HepG2 (cell line): ENCODE data around the gene CCNQ. TPM values are rescaled to one million over a fixed set of nuclear protein-coding genes. Genes with fewer than 3 reads are reported as not detected.

Source experiments
- BRF2 ChIP-seq: sonication (generic); formaldehyde crosslinking; IDR thresholded peaks from 2 replicates; pipeline ENCODE4 v1.8.1; 2022; ENCODE audit warnings: mild to moderate bottlenecking, missing genetic modification reagents
- CREBL2 ChIP-seq: sonication (generic); formaldehyde crosslinking; IDR thresholded peaks from 2 replicates; pipeline ENCODE4 v1.8.1; 2023; ENCODE audit warnings: missing genetic modification reagents, mild to moderate bottlenecking, borderline replicate concordance
- FOXK2 ChIP-seq: fragments of 450-650 bp; IDR thresholded peaks from 2 replicates; pipeline ENCODE4 v1.6.1; 2016
- FUBP1 ChIP-seq: sonication (generic); formaldehyde crosslinking; IDR thresholded peaks from 2 replicates; pipeline ENCODE4 v1.5.1; 2020; ENCODE audit warnings: missing genetic modification reagents, mild to moderate bottlenecking, borderline replicate concordance
- GTF2F1 ChIP-seq: fragments of 150-350 bp; IDR thresholded peaks from 2 replicates; pipeline ENCODE4 v1.6.1; 2014; ENCODE audit warnings: low read length
- HMG20B ChIP-seq: conservative IDR thresholded peaks from 2 replicates; pipeline ENCODE4 v1.6.1; 2016; ENCODE audit warnings: missing genetic modification reagents, missing compliant biosample characterization
- MXD4 ChIP-seq: IDR thresholded peaks from 2 replicates; pipeline ENCODE4 v1.6.1; 2016; ENCODE audit warnings: mild to moderate bottlenecking, missing biosample characterization, missing genetic modification reagents
- NFYB ChIP-seq: sonication (generic); formaldehyde crosslinking; IDR thresholded peaks from 2 replicates; pipeline ENCODE4 v1.4.0; 2020; ENCODE audit warnings: missing genetic modification reagents
- TEAD3 ChIP-seq: optimal IDR thresholded peaks from 2 replicates; pipeline ENCODE3; 2016; ENCODE audit warnings: borderline replicate concordance
- TP53 ChIP-seq: sonication (generic); formaldehyde crosslinking; conservative IDR thresholded peaks from 2 replicates; pipeline ENCODE4 v1.4.0; 2020; ENCODE audit warnings: missing genetic modification reagents
- ZFP41 ChIP-seq: sonication (generic); formaldehyde crosslinking; IDR thresholded peaks from 2 replicates; pipeline ENCODE4 v1.4.0; 2020; ENCODE audit warnings: mild to moderate bottlenecking, missing genetic modification reagents, borderline replicate concordance
- ZKSCAN5 ChIP-seq: sonication (generic); formaldehyde crosslinking; IDR thresholded peaks from 2 replicates; pipeline ENCODE4 v1.5.1; 2020; ENCODE audit warnings: mild to moderate bottlenecking, missing genetic modification reagents
- ZNF3 ChIP-seq: IDR thresholded peaks from 2 replicates; pipeline ENCODE4 v1.7.0; 2017; ENCODE audit warnings: inconsistent platforms
- ZNF460 ChIP-seq: sonication (generic); formaldehyde crosslinking; IDR thresholded peaks from 2 replicates; pipeline ENCODE4 v1.5.1; 2020; ENCODE audit warnings: missing genetic modification reagents, mild to moderate bottlenecking, borderline replicate concordance
- ZNF547 ChIP-seq: sonication (generic); formaldehyde crosslinking; IDR thresholded peaks from 2 replicates; pipeline ENCODE4 v1.5.1; 2020; ENCODE audit warnings: mild to moderate bottlenecking, missing genetic modification reagents
- polyA plus RNA-seq, 8 experiments: library from polyadenylated mRNA; depleted of rRNA in 3 of 8; stranded (reverse) in 7 of 8; unstranded in 1 of 8; fragments of >200 nt; fragmentation: Illumina TruSeq in 4 of 8; extraction: Trizol in 4 of 8; gene quantifications; 2 replicates each; pipeline versions ENCODE4 v1.2.1 to v1.2.3, GENCODE V29; 2011 to 2016; ENCODE audit warnings: low read depth in 4 of 8, missing spikeins in 1 of 8, mixed read lengths in 1 of 8; ENCODE audit not compliant: insufficient read depth in 1 of 8
- total RNA-seq, 5 experiments: library from RNA; depleted of rRNA; stranded (reverse); fragments of >200 nt; fragmentation: Illumina TruSeq; extraction: Trizol; gene quantifications; 2 replicates each; pipeline ENCODE4 v1.2.3, GENCODE V29; 2016; ENCODE audit warnings: low read depth in 1 of 5

The CCNQ gene
- total and polyA plus RNA-seq, 2 of the 13 experiments (the other 11 are each of a cell fraction or from before 2014, with no cell fraction given): 15.0 to 25.5 TPM

DNA sequence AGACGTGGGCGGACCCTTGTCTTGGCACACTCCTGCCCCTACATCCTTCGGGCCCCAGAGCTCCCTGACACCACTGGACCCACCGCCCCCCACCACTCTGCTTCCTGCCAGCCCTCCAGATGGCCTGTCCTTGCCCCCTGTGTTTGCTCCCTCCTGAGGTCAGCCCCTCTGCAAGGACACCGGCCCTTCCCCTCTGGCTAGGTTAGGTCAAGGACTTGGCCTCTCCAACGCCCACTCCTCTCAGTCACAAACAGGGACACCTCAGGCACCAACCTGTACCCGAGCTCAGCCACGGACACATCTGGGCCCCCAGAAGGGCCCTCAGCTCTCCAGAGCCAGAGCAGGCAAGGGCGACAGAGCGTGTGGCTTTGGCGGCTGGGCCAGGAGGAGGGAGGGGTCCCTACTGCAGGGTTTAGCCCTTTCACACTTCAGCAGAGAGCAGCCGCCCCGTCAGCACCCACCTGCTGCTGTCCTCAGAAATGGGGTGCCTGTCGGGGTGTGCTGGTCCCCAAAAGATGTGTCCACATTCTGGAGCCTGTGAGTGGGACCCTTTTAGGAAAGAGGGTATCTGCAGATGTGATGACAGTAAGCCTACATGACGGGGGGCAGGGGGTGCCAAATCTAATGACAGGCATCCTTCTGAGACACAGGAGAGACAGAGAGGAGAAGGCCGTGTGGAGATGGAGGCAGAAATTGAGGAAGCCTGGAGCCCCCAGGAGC is 24.5 kb upstream of the CCNQ start (continued):
- TF ChIP-seq CREBL2 (no peak), FOXK2 (no peak), MXD4 (CRISPR knock-in tag) (no peak; the same call in 1 of the 2 replicates), FUBP1 (CRISPR knock-in tag) (no peak), GTF2F1 (no peak), BRF2 (CRISPR knock-in tag) (0 out of 2 replicates have a peak, but pooled peaks have one; percentile 26), ZNF3 (CRISPR knock-in tag) (no peak), ZNF547 (CRISPR knock-in tag) (no peak), ZFP41 (CRISPR knock-in tag) (no peak), TP53 (CRISPR knock-in tag) (no peak), HMG20B (CRISPR knock-in tag) (no peak), ZNF460 (CRISPR knock-in tag) (no peak), NFYB (no peak), ZKSCAN5 (CRISPR knock-in tag) (no peak), TEAD3 (peak; percentile 16)
